MCF 10A (cell line): ENCODE data around the gene IDI1. TPM values are rescaled to one million over a fixed set of nuclear protein-coding genes. Genes with fewer than 3 reads are reported as not detected.

Experiments used
- BruUV-seq: library from RNA; stranded (reverse); fragments of 400-500 nt; replicated peaks from 2 replicates; lab custom pipeline; 2021; lab: Mats Ljungman, UMichigan
- CTCF ChIA-PET: fragments of 300-600 bp; sonication (Branson Sonifier 250); formaldehyde crosslinking; extraction: SDS; loops from one replicate; lab custom pipeline; 2021; ENCODE audit warnings: antibody characterized with exemption, inconsistent platforms; lab: Yijun Ruan, JAX
- POLR2A ChIA-PET: fragments of 300-600, 350-650 bp; sonication (Branson Sonifier 250); formaldehyde crosslinking; extraction: SDS; loops from one replicate; lab custom pipeline; 2020; ENCODE audit warnings: antibody characterized with exemption, inconsistent platforms; lab: Yijun Ruan, JAX
- DNase-seq: peaks from one replicate; pipeline ENCODE4 v3.0.0-alpha.2; 2018; ENCODE audit not compliant: unreplicated experiment
- H3K27ac Mint-ChIP-seq: one replicate; pipeline ENCODE4 v1.8.0; 2022; ENCODE audit warnings: mild to moderate bottlenecking, low read depth, mixed read lengths; ENCODE audit not compliant: unreplicated experiment
- H3K27me3 Mint-ChIP-seq: one replicate; pipeline ENCODE4 v1.8.0; 2022; ENCODE audit warnings: mixed read lengths; ENCODE audit not compliant: insufficient read depth, unreplicated experiment
- H3K36me3 Mint-ChIP-seq: one replicate; pipeline ENCODE4 v1.8.0; 2022; ENCODE audit warnings: mild to moderate bottlenecking, moderate library complexity, mixed read lengths; ENCODE audit not compliant: insufficient read depth, unreplicated experiment
- H3K4me1 Mint-ChIP-seq: one replicate; pipeline ENCODE4 v1.8.0; 2022; ENCODE audit warnings: mixed read lengths; ENCODE audit not compliant: insufficient read depth, unreplicated experiment
- H3K4me3 Mint-ChIP-seq: one replicate; pipeline ENCODE4 v1.8.0; 2022; ENCODE audit warnings: mild to moderate bottlenecking, moderate library complexity, mixed read lengths; ENCODE audit not compliant: unreplicated experiment
- H3K9me3 Mint-ChIP-seq: one replicate; pipeline ENCODE4 v1.8.0; 2022; ENCODE audit warnings: mixed read lengths; ENCODE audit not compliant: unreplicated experiment
- intact Hi-C: fragments of 100-400 bp; cut with micrococcal nuclease; formaldehyde crosslinking; loops from 2 replicates; pipeline ENCODE4 v1.14.1; 2022
- total RNA-seq: library from RNA; stranded (reverse); gene quantifications from 2 replicates; pipeline ENCODE4 v1.2.3, GENCODE V29; 2022
- TF ChIP-seq, protein P1 (sequence below): fragments of 200-600 bp; IDR thresholded peaks from one replicate; pipeline ENCODE4 v1.8.0; 2022; ENCODE audit warnings: antibody characterized with exemption, mild to moderate bottlenecking; ENCODE audit not compliant: unreplicated experiment

IDI1 gene
- total RNA-seq, 1 experiment from 2014 or later, result 25.1 TPM

DNA sequence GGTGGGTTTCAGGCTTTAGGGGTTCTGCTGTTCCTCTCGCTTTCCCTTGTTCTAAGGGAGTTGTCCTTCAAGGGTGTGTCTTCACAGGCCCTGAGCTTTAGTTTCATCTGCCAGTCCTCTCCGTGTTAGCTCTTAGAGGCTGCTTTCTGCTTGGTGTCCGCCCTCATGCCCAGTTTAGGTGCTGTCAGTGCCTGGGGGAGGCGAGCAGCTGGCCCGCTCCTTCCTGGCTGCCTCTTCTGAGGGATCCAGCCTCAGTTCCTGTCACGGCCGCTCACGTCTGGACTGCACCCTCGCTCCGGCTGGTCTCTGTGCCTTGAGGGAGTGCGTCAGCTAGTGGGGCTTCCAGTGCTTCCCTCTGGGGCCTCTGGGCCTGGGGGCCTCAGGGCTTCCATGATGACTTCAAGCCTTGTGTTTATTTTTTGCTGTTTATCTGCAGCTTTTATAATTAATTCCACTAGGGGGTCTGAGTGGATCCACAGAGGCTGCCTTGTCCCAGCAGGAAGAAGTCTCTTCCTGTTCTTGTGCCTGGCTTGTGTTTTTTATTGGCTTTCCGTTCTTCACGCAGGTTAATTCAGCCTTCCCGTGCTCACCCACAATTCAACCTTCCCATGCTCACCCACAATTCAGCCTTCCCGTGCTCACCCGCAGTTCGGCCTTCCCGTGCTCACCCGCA lies 40.2 kb upstream of the IDI1 start:
- Mint-ChIP-seq H3K27me3 (no peaks in the 10 kb centered on the region), H3K36me3 (peaks cover 57% of the 10 kb centered on the region), H3K4me3 (no peak overlapping the region), H3K9me3 (no peaks in the 10 kb centered on the region), H3K4me1 (no peaks in the 10 kb centered on the region), H3K27ac (no peak overlapping the region)
- BruUV-seq, result no TSS peak
- CTCF ChIA-PET, result interaction anchor here (0.6 kb wide), 2 partner anchors 14 to 29 kb away, joined by 3 to 4 read pairs; no protein-coding TSS in a partner anchor
- TF ChIP-seq, protein P1, sequence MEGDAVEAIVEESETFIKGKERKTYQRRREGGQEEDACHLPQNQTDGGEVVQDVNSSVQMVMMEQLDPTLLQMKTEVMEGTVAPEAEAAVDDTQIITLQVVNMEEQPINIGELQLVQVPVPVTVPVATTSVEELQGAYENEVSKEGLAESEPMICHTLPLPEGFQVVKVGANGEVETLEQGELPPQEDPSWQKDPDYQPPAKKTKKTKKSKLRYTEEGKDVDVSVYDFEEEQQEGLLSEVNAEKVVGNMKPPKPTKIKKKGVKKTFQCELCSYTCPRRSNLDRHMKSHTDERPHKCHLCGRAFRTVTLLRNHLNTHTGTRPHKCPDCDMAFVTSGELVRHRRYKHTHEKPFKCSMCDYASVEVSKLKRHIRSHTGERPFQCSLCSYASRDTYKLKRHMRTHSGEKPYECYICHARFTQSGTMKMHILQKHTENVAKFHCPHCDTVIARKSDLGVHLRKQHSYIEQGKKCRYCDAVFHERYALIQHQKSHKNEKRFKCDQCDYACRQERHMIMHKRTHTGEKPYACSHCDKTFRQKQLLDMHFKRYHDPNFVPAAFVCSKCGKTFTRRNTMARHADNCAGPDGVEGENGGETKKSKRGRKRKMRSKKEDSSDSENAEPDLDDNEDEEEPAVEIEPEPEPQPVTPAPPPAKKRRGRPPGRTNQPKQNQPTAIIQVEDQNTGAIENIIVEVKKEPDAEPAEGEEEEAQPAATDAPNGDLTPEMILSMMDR, result no peak
- intact Hi-C loops, result no loop called here
- POLR2A ChIA-PET, result no interaction called here
- no peak for DNase-seq

DNA sequence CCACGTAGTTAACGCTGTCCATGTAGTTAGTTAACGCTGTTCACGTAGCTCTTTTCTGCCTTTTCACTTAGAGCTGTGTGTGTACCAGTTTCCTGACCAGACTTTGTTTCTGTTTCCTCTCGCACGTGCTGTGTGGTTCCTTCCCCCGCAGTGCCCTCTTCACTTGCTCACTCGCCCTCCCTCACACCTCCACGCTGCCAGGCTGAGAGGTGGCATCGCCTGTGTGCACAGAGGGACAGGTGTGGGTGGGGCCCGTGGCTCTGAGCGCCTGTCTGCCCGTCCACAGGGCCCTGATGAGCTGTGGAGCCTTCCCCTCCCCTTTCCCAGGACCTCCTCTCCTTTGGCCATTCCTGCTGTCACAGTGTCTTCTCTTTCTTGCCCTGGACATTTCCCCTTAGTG lies 37.9 kb upstream of the IDI1 start:
- no TSS peak for BruUV-seq
- Mint-ChIP-seq H3K9me3 (no peaks in the 10 kb centered on the region), H3K27ac (no peak overlapping the region), H3K4me1 (no peaks in the 10 kb centered on the region), H3K4me3 (no peak overlapping the region), H3K36me3 (peaks cover 64% of the 10 kb centered on the region), H3K27me3 (no peaks in the 10 kb centered on the region)
- ChIA-PET POLR2A (no interaction called here), CTCF (no interaction called here)
- no peak for DNase-seq
- TF ChIP-seq, protein P1, result no peak
- intact Hi-C loops, result no loop called here

DNA sequence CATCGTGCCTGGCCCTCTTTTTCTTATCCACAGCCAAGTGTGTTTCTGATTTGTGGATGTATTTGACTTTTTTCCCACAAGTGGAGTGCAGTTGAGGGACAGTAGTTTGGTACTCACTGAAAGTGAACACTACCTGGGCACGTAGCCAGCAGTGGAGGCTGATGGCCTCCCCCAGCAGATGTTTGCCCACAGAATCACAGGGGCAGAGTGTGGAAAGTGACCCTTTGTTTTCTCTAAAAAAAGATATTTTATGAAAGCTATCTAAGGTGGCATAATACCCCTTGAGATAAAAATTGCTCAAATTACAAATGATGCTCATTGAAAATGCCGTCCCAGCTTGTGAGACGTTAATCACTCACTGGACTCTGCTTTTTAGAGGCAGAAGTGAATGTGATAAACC lies 36.3 kb upstream of the IDI1 start:
- Mint-ChIP-seq H3K4me1 (no peaks in the 10 kb centered on the region), H3K36me3 (peaks cover 79% of the 10 kb centered on the region), H3K9me3 (no peaks in the 10 kb centered on the region), H3K27me3 (no peaks in the 10 kb centered on the region), H3K27ac (no peak overlapping the region), H3K4me3 (no peak overlapping the region)
- POLR2A ChIA-PET, result no interaction called here
- BruUV-seq, result no TSS peak
- CTCF ChIA-PET, result interaction anchor here (0.6 kb wide), 1 partner anchor 212 kb away, joined by 3 read pairs; no protein-coding TSS in a partner anchor
- intact Hi-C loops, result no loop called here
- TF ChIP-seq, protein P1, result no peak
- no peak for DNase-seq

DNA sequence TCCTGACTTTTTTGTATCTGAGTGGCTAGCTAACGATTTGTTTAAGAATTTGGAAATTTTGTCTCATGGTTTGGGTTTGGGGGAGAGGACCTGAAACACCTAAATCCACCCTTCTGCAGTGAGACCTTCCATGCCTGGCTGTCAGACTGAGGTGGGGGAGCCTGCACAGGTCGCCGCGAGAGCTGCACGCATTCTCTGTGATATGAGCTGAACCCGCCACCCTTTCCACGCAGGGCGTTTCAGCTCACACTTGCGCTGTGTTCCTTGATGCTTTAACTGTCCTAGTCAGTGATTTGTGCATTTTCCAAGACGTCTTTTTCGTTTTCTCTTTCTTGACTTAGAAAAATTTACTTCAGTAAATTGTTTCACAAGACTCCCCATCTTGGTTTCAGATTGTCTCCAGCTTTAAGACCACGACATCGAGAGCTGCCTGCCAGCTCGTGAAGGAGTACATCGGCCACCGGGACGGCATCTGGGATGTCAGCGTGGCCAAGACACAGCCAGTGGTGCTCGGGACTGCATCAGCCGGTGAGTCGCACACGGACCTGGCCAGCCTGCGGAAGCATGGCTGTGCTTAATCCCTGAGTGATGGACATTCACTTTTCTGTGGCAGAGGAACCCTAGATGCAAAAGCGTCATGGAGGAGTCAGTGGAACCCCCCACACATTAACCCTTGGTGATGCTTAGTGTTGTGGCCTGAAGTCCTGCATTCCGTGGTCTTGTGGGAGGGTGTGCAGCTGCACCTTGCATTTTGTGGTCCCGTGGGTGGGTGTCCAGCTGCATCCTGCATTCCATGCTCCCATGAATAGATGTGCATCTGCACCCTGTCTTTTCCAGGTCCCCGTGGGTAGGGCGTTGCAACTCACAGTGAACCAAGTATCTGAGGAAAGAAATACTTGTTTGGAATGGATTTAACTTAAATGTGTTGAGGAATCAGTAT lies 35.4 kb upstream of the IDI1 start:
- BruUV-seq, result no TSS peak
- Mint-ChIP-seq H3K27ac (no peak overlapping the region), H3K36me3 (peaks cover 81% of the 10 kb centered on the region), H3K9me3 (no peaks in the 10 kb centered on the region), H3K27me3 (no peaks in the 10 kb centered on the region), H3K4me1 (no peaks in the 10 kb centered on the region), H3K4me3 (no peak overlapping the region)
- intact Hi-C loops, result no loop called here
- CTCF ChIA-PET, result no interaction called here
- POLR2A ChIA-PET, result no interaction called here
- DNase-seq, result no peak
- TF ChIP-seq, protein P1, result no peak
